Left kidney (tissue), 2 donors: Measurements from ENCODE around the gene PSMB5. TPM values are rescaled to one million over a fixed set of nuclear protein-coding genes. Genes with fewer than 3 reads are reported as not detected.

ENCODE experiments used
- DNase-seq: peaks from one replicate; pipeline ENCODE4 v3.0.0-alpha.2; 2013
- polyA plus RNA-seq: library from polyadenylated mRNA; unstranded; fragments of 120-200 nt; gene quantifications from one replicate; pipeline ENCODE4 v1.2.1, GENCODE V29; 2013; ENCODE audit not compliant: insufficient read length

The PSMB5 gene
- polyA plus RNA-seq, 1 donor, result 206 TPM

- no peak for DNase-seq
Observed at GRCh38 chr14:22995889-22996625, 38.6 kb downstream of the PSMB5 start.

DNA sequence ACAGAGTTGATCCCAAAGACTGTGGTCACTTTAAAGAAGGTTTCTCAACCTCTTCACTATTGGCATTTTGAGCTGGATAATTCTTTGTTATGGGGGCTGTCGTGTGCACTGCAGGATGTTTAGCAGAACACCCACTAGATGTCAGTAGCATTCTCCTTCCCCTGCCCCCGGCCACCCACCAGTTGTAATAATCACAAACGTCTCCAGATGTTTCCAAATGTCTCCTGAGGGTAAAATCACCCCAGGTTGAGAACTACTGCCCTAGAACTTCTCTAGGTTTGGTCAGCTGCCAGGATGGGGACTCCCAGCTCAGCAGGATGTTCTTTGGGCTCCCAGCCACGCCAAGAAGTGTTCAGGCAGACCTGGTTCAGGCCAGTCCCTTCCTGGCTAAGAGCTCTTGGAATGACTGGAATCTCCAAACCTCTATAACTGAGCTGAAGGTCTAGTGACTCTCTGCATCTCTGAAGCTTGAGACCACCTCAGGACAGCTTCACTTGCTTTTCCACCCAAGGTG is 39.9 kb downstream of the PSMB5 start:
- no peak for DNase-seq

GRCh38 chr14:22993517-22993916 is 41.2 kb downstream of the PSMB5 start:
- DNase-seq, result no peak

- no peak for DNase-seq
Observed at GRCh38 chr14:22991852-22992251, 42.8 kb downstream of the PSMB5 start.

DNA sequence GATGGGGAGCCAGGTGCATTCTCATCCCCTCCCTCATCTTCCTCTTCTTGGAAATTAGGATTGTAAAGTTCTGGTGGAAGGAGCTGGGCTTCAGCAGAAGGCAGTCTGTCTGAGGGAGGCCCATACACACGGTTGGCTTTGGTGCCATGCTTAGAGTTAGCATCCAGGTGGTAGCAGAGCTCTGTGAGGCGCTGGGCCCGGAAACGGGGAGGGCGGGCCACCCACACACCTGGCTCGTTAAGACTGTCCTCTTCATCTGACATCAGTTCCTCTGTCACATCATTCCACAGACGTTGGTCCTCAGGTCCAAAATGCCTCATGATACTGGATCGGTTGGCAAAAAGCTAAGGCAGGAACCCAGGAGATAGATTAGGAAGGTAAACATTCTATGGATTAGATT is 47.4 kb downstream of the PSMB5 start:
- no peak for DNase-seq

- DNase-seq, result peak; percentile 86
Observed at GRCh38 chr14:22986508-22987054, 48.1 kb downstream of the PSMB5 start.

DNA sequence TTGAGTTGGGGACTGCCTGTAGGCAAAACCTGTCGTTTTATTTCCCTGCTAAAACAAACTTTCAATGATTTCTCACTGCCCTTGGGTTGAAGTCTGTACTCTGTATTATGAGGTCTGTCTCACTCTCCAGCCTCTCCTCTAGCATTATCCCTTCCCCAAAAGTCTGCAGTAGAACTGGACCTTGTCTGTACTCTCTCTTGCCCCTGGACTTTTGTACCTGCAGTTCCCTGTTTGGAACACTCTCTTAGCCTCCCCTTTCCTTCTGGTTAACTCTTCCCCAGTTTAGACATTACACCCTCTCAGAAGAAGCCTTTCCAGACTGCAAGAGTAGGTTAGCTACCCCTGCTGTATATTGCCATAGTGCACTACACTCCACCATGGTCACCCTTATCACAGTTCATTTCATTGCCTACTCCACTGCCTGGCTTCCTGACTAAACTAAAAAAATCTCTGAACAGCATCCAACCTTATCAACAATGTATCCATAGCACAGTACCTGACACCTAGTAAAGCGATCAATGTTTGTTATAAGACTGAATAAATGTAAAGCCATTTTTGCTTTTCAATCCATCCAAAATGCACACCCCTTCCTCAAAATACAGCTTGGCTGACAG is 48.7 kb downstream of the PSMB5 start:
- DNase-seq, result no peak

DNA sequence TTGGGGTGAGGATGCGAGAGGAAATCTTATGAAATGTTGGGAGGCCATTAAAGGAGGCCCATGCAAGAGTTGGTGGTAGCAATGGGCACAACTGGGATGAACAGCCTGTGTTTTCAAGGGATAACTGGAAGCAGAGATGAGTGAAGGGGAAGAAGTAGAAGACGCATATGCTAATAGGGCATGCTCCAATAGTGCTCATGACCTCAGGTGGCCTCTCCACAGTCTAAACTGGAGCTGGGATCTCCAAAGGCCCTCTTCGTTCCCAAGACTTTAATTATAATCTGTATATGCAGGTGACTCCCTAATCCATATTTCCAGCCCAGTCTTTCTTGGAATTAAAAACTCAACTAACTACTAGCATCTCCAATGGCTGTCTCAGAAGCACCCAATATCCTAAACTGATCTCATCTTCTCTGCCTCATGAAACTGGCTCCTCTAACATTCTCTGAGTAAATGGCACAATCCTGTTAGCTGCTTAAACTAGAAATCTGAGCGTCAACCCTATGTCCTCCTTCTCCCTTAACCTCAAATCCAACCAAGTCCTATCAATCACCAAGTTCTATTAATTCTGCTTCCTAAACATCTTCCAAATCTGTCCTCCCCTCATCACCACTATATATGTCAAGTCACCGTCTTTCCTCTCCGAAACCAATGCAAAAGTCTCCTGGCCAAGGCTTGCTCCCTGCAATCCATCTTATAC is 49.6 kb downstream of the PSMB5 start:
- DNase-seq, result no peak

- peak; percentile 95 for DNase-seq
Observed at GRCh38 chr14:22982477-22983245, 52.0 kb downstream of the PSMB5 start, which contains the start of gene AJUBA. Gene AJUBA, minus strand, starts transcription at chr14:22982551. Its CDS starts 285 bp downstream, at chr14:22982266.

GRCh38 chr14:22981876-22982476 is 52.7 kb downstream of the PSMB5 start:
- DNase-seq, result no peak

- DNase-seq, result no peak
Observed at GRCh38 chr14:22981090-22981875, 53.4 kb downstream of the PSMB5 start.

DNA sequence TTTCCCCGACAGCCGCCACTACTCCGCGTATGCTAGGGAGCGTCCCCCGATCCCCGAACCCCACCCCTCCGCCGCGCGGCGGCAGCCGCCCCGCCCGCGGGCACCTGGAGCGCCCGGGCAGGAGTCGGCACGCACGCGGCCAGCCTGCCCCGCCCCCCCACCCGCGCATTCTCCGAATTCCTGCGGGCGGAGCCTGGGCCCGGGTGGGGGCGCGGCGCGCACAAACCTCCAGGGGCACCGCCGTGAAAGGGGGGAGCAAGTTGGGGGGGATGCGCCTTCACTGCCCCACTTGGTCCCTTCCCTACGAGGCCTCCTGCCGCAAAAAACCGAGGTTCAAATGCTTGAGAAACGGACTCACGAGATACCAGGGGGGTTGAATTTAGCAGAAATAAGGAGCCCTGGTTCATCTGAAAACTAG is 54.0 kb downstream of the PSMB5 start:
- DNase-seq, result peak; percentile 59

- no peak for DNase-seq
Observed at GRCh38 chr14:22979748-22980392, 54.8 kb downstream of the PSMB5 start.

- no peak for DNase-seq
Observed at GRCh38 chr14:22978981-22979671, 55.6 kb downstream of the PSMB5 start.

DNA sequence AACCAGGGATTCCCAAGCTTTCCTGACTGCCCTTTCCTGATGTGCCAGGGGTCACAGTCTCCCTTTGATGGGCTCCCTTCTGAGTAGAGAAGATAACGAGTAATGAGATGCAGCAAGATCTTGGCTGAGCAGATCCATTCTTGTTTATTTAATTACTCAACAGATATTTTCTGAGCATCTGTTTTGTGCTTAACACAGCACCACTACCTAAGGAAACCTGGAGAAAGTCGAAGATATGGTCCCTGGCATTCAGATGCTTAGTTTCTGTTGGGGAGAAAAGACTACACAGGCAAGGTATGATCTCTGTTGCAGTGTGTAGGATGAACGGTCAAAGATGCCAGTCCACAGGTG is 56.2 kb downstream of the PSMB5 start:
- DNase-seq, result no peak

- DNase-seq, result peak; percentile 79
Observed at GRCh38 chr14:22977684-22978486, 56.8 kb downstream of the PSMB5 start.

DNA sequence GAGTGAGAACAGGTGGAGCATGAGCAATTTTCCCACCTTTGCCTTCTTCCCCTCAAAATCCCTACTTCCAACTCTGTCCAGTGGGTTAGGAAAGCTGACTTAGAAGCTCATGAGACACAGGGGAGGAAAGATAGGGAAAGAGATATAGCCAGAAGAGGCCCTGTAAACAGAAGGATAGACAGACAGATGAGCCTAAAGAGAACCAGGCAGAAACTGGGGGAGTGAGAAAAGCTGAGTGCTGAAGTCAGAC is 57.3 kb downstream of the PSMB5 start:
- DNase-seq, result no peak

DNA sequence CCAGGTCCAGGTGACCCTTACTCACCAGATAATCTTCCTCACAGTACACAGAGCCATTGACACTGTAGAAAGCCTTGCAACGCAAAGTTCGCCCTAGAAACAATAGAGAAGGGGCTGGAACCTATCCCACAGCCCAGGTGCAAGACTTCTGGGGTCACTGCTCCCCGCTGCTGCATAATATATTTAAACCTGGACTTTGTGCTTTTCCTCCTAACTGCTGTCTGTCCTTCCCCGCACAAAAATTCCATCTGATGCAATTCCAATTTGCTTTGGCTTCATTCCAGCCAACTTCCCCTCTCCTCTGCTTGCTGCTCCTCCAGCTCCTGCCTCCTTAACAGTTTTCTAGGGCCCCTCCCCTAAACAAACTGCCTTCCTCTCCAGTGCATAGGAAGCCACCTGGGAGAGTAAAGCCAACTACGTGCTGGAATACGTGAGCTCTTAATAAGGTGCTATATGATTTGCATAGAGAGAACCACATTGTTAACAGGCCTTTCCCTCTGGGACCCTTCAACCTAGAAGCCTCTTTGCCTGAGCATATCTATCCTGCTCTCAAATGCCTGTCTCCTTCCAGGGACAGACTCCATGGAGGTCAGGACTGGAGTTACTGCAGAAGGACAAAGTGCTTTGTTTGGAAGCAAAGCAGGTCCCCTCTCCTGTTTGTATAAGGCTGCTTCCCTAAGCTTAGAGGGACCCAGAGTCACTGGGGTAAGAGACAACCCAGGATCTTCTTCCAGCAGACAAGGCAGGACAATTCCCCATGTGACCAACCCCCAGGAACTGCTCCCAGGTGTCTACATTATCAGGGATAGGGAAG is 57.9 kb downstream of the PSMB5 start:
- DNase-seq, result peak; percentile 33
